ENCODE data around the gene TTBK2. TPM values are rescaled to one million over a fixed set of nuclear protein-coding genes. Genes with fewer than 3 reads are reported as not detected.
A peak's percentile ranks its signal among the peaks of the same experiment; 100 is the strongest.

Gene TTBK2
- polyA plus RNA-seq, 1 of the 3 experiments (the other 2 are of a cell fraction) = 4.5 TPM

GRCh38 chr15:42919308-42919707 is 1.3 kb downstream of the TTBK2 start:
- no peaks in the 10 kb centered on the region for H3K9me3 ChIP-seq
- no peaks in the 10 kb centered on the region for H3K36me3 ChIP-seq (replicated peaks in 1 of 2; ENCODE audit: control insufficient read depth in 1 of 2, insufficient read depth in 2 of 2, low read length in 1 of 2)
- POLR2A ChIA-PET = no interaction called here
- TF ChIP-seq SMC3 (IDR thresholded peaks at IDR 0.05; ENCODE audit: low read depth, low read length) (no peak), MEF2A (IDR thresholded peaks at IDR 0.05; ENCODE audit: borderline replicate concordance, low read depth) (no peak), FOSL2 (IDR thresholded peaks at IDR 0.05; ENCODE audit: borderline replicate concordance, low read depth) (no peak), CHD2 (IDR thresholded peaks at IDR 0.05; ENCODE audit: low read length, partially characterized antibody) (no peak), TEAD4 (IDR thresholded peaks at IDR 0.05; ENCODE audit: borderline replicate concordance, insufficient read depth) (no peak), FOXJ3 (CRISPR knock-in tag; IDR thresholded peaks at IDR 0.05) (no peak), USF1 (IDR thresholded peaks at IDR 0.05; ENCODE audit: borderline replicate concordance, low read depth) (no peak), RCOR1 (IDR thresholded peaks at IDR 0.05; ENCODE audit: low read length) (no peak), MAX (IDR thresholded peaks at IDR 0.05; ENCODE audit: low read depth) (no peak), EP300 (IDR thresholded peaks at IDR 0.05; ENCODE audit: borderline replicate concordance in 1 of 2, low read depth in 1 of 2, low read length in 1 of 2) (no peak), IRF3 (IDR thresholded peaks at IDR 0.05; ENCODE audit: low read depth, low read length) (no peak), GATA2 (CRISPR knock-in tag; IDR thresholded peaks at IDR 0.05) (no peak), EZH2phosphoT487 (IDR thresholded peaks at IDR 0.05; ENCODE audit: borderline replicate concordance, low read depth) (no peak), REST (IDR thresholded peaks at IDR 0.05; ENCODE audit: low read depth, low read length) (no peak), RXRA (IDR thresholded peaks at IDR 0.05; ENCODE audit: borderline replicate concordance, low read depth) (no peak), TAF1 (IDR thresholded peaks at IDR 0.05; ENCODE audit: borderline replicate concordance, low read depth, low read length) (no peak), YY1 (IDR thresholded peaks at IDR 0.05; ENCODE audit: low read depth) (no peak), CTCF (IDR thresholded peaks at IDR 0.05) (no peak), SIN3A (IDR thresholded peaks at IDR 0.05; ENCODE audit: borderline replicate concordance, low read depth, low read length) (no peak)
- peak overlapping the region; percentile 45; the same call in 1 of the 2 replicates for H2AFZ ChIP-seq (ENCODE audit: low read depth)
- H4K20me1 ChIP-seq (ENCODE audit: insufficient read depth) = no peaks in the 10 kb centered on the region
- peaks cover 7% of the 10 kb centered on the region for H3F3A ChIP-seq (replicated peaks; ENCODE audit: insufficient read depth)
- 12% methylated on average over 2 of the region's 2 CpGs for WGBS (ENCODE audit: low lambda C conversion rate)
- H3K9me2 ChIP-seq = no peaks in the 10 kb centered on the region
- peak overlapping the region; percentile 73 for H3K9ac ChIP-seq
- H3K27ac ChIP-seq (ENCODE audit: low read depth in 2 of 2, low read length in 1 of 2) = peak overlapping the region; percentile 54 to 75
- DNase-seq = peak; percentile 17
- H3K4me1 ChIP-seq (ENCODE audit: control insufficient read depth in 1 of 2, insufficient read depth in 2 of 2, low read depth in 1 of 2, low read length in 1 of 2) = peaks cover 0 to 4% of the 10 kb centered on the region in 2 experiments; a peak in 2 of 4 replicates
- CTCF ChIA-PET = no interaction called here
- H3K27me3 ChIP-seq (ENCODE audit: insufficient read depth) = no peaks in the 10 kb centered on the region
- H3K4me2 ChIP-seq = peak overlapping the region; percentile 81
- peaks cover 58% of the 10 kb centered on the region for H3K79me2 ChIP-seq (ENCODE audit: insufficient read depth)
- H3K4me3 ChIP-seq (ENCODE audit: low read depth in 2 of 2, low read length in 1 of 2) = peak overlapping the region; percentile 77 to 85

Measured in SK-N-SH (cell line).